Fibroblast of skin of back (primary cell): Measurements from ENCODE around the gene TAGLN2.

Experiments
- DNase-seq: peaks from one replicate; pipeline ENCODE4 v3.0.0-alpha.2; 2013

Gene TAGLN2

GRCh38 chr1:159869607-159870006, 55.7 kb downstream of the TAGLN2 start:
- DNase-seq, result no peak

- DNase-seq, result peak; percentile 61
These were observed 56.1 kb downstream of the TAGLN2 start for GRCh38 chr1:159869173-159869572.

GRCh38 chr1:159868766-159869165, 56.5 kb downstream of the TAGLN2 start:
- no peak for DNase-seq
